ENCODE measurements around the gene MVP.

GRCh38 chr16:29892458-29892813, 72.2 kb downstream of the MVP start:
- TF ChIP-seq EP300 (IDR thresholded peaks at IDR 0.05) (no peak), CTCF (IDR thresholded peaks at IDR 0.05) (no peak)

Data from tibial nerve (tissue), 4 donors.